Neural progenitor cell (in vitro differentiated cells): Measurements from ENCODE around the gene FAM120A. TPM values are rescaled to one million over a fixed set of nuclear protein-coding genes. Genes with fewer than 3 reads are reported as not detected.

ENCODE experiments used
- DNase-seq: peaks from one replicate; pipeline ENCODE4 v3.0.0-alpha.2; 2016; ENCODE audit warnings: low spot score
- H2AFZ ChIP-seq: fragments of 200-600 bp; sonication (generic); replicated peaks from 2 replicates; pipeline ENCODE4 v1.6.1; 2016; ENCODE audit warnings: antibody characterized with exemption
- H3F3A ChIP-seq: fragments of 200-600 bp; sonication (generic); 2 replicates; pipeline ENCODE4 v1.6.1; 2016; ENCODE audit warnings: antibody characterized with exemption, low read depth
- H3K27ac ChIP-seq: fragments of 200-600 bp; sonication (generic); 2 replicates; pipeline ENCODE4 v1.5.1; 2016; ENCODE audit warnings: mild to moderate bottlenecking
- H3K27me3 ChIP-seq: fragments of 200-600 bp; sonication (generic); 2 replicates; pipeline ENCODE4 v1.6.1; 2016; ENCODE audit warnings: mild to moderate bottlenecking, moderate library complexity
- H3K36me3 ChIP-seq: fragments of 200-600 bp; sonication (generic); 2 replicates; pipeline ENCODE4 v1.5.1; 2016
- H3K4me1 ChIP-seq: fragments of 200-600 bp; sonication (generic); 2 replicates; pipeline ENCODE4 v1.6.1; 2016; ENCODE audit warnings: mixed run types
- H3K4me2 ChIP-seq: fragments of 200-600 bp; sonication (generic); 2 replicates; pipeline ENCODE4 v1.6.1; 2016
- H3K4me3 ChIP-seq: fragments of 200-600 bp; sonication (generic); 2 replicates; pipeline ENCODE4 v1.5.1; 2016
- H3K79me2 ChIP-seq: fragments of 200-600 bp; sonication (generic); 2 replicates; pipeline ENCODE4 v1.6.1; 2016; ENCODE audit warnings: low read depth
- H3K9ac ChIP-seq: fragments of 200-600 bp; sonication (generic); 2 replicates; pipeline ENCODE4 v1.6.1; 2016
- H3K9me3 ChIP-seq: fragments of 200-600 bp; sonication (generic); 2 replicates; pipeline ENCODE4 v1.5.1; 2016; ENCODE audit warnings: low read depth
- H4K20me1 ChIP-seq: fragments of 200-600 bp; sonication (generic); 2 replicates; pipeline ENCODE4 v1.6.1; 2016; ENCODE audit warnings: low read depth
- H3K27ac Mint-ChIP-seq: 3 replicates; pipeline ENCODE4 v1.8.0; 2021; ENCODE audit warnings: mixed read lengths
- H3K27me3 Mint-ChIP-seq: 2 replicates; pipeline ENCODE4 v1.8.0; 2022; ENCODE audit warnings: low read depth, mild to moderate bottlenecking, inconsistent platforms, moderate library complexity, mixed read lengths; ENCODE audit not compliant: insufficient read depth
- H3K36me3 Mint-ChIP-seq: 3 replicates; pipeline ENCODE4 v1.8.0; 2021; ENCODE audit warnings: mixed read lengths
- H3K4me1 Mint-ChIP-seq: 3 replicates; pipeline ENCODE4 v1.8.0; 2021; ENCODE audit warnings: mixed read lengths
- H3K4me3 Mint-ChIP-seq: 3 replicates; pipeline ENCODE4 v1.8.0; 2021; ENCODE audit warnings: mild to moderate bottlenecking, moderate library complexity, mixed read lengths
- H3K9me3 Mint-ChIP-seq: 3 replicates; pipeline ENCODE4 v1.8.0; 2020; ENCODE audit warnings: mixed read lengths
- EZH2 ChIP-seq: fragments of 200-600 bp; sonication (generic); IDR thresholded peaks from 2 replicates; pipeline ENCODE4 v1.6.1; 2017; ENCODE audit warnings: antibody characterized with exemption, mild to moderate bottlenecking, moderate library complexity
- EZH2phosphoT487 ChIP-seq: fragments of 200-600 bp; sonication (generic); IDR thresholded peaks from 2 replicates; pipeline ENCODE4 v1.6.1; 2017; ENCODE audit warnings: antibody characterized with exemption
- total RNA-seq: library from RNA; depleted of rRNA; stranded (reverse); fragments of >200 nt; gene quantifications from 2 replicates; pipeline ENCODE4 v1.2.3, GENCODE V29; 2015; ENCODE audit warnings: low replicate concordance
- TF ChIP-seq, protein P1 (sequence below): fragments of 200-600 bp; sonication (generic); IDR thresholded peaks from 2 replicates; pipeline ENCODE4 v1.5.1; 2017; ENCODE audit warnings: antibody characterized with exemption, mild to moderate bottlenecking

The FAM120A gene
- total RNA-seq, 1 donor from 2014 or later: 17.2 TPM

DNA sequence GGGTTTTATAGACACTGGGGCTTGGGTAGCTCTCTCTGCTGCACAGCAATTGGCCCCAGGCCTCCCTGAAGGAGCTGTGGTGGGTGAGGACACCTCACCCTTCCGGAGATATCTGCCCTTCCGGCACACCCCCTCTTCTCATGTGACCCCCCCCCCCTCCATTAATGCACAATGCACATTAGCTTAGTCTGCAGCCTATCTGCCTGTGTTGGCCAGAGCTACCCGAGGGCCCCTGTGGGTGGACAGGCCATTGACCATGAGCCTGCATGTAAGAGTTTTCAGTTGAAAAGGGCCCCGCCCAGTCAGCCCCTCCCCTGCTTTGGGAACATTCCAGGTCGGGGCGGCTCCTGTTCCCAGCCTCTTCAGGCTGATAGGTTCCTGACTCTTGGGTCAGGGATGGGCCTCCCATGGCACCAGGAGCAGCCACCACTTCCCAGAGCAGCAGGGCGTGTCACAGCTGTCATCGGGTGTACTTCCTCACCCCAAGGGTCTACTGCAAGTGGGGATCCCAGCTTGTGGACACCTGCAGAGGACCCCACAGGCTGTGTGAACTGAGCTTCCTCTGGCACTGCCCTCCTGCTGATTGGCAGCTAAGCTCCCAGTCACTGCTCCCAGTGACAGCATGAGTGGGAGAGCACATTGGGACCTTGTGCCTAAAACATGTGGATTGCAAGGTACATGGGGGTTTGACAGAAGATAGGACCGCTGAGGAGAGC lies 142.7 kb downstream of the FAM120A start:
- Histone ChIP-seq H3K27ac (no peak overlapping the region), H3K4me1 (peaks cover 9% of the 10 kb centered on the region), H3K9me3 (no peaks in the 10 kb centered on the region), H3K9ac (no peak overlapping the region), H3K4me3 (no peak overlapping the region), H4K20me1 (peaks cover 66% of the 10 kb centered on the region), H2AFZ (no peak overlapping the region), H3K4me2 (no peak overlapping the region), H3F3A (no peaks in the 10 kb centered on the region), H3K27me3 (no peaks in the 10 kb centered on the region), H3K79me2 (peaks cover 41% of the 10 kb centered on the region), H3K36me3 (no peaks in the 10 kb centered on the region)
- Mint-ChIP-seq H3K4me1 (peaks cover 52% of the 10 kb centered on the region), H3K27ac (no peak overlapping the region), H3K27me3 (no peaks in the 10 kb centered on the region), H3K4me3 (no peak overlapping the region), H3K36me3 (no peaks in the 10 kb centered on the region), H3K9me3 (no peaks in the 10 kb centered on the region)
- TF ChIP-seq EZH2phosphoT487 (no peak), EZH2 (no peak)
- TF ChIP-seq, protein P1, sequence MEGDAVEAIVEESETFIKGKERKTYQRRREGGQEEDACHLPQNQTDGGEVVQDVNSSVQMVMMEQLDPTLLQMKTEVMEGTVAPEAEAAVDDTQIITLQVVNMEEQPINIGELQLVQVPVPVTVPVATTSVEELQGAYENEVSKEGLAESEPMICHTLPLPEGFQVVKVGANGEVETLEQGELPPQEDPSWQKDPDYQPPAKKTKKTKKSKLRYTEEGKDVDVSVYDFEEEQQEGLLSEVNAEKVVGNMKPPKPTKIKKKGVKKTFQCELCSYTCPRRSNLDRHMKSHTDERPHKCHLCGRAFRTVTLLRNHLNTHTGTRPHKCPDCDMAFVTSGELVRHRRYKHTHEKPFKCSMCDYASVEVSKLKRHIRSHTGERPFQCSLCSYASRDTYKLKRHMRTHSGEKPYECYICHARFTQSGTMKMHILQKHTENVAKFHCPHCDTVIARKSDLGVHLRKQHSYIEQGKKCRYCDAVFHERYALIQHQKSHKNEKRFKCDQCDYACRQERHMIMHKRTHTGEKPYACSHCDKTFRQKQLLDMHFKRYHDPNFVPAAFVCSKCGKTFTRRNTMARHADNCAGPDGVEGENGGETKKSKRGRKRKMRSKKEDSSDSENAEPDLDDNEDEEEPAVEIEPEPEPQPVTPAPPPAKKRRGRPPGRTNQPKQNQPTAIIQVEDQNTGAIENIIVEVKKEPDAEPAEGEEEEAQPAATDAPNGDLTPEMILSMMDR: no peak
- no peak for DNase-seq

GRCh38 chr9:93595461-93595860 lies 144.0 kb downstream of the FAM120A start:
- TF ChIP-seq, protein P1: no peak
- TF ChIP-seq EZH2phosphoT487: no peak
- no peak for TF ChIP-seq EZH2
- Mint-ChIP-seq H3K27me3 (no peaks in the 10 kb centered on the region), H3K4me1 (peaks cover 50% of the 10 kb centered on the region), H3K4me3 (no peak overlapping the region), H3K27ac (no peak overlapping the region), H3K9me3 (no peaks in the 10 kb centered on the region), H3K36me3 (no peaks in the 10 kb centered on the region)
- Histone ChIP-seq H3K9me3 (no peaks in the 10 kb centered on the region), H3K4me3 (no peak overlapping the region), H4K20me1 (peaks cover 65% of the 10 kb centered on the region), H3K9ac (no peak overlapping the region), H3K4me2 (no peak overlapping the region), H3K27me3 (no peaks in the 10 kb centered on the region), H3K4me1 (peaks cover 3% of the 10 kb centered on the region), H2AFZ (no peak overlapping the region), H3K36me3 (no peaks in the 10 kb centered on the region), H3K79me2 (peaks cover 35% of the 10 kb centered on the region), H3K27ac (no peak overlapping the region), H3F3A (no peaks in the 10 kb centered on the region)
- no peak for DNase-seq

DNA sequence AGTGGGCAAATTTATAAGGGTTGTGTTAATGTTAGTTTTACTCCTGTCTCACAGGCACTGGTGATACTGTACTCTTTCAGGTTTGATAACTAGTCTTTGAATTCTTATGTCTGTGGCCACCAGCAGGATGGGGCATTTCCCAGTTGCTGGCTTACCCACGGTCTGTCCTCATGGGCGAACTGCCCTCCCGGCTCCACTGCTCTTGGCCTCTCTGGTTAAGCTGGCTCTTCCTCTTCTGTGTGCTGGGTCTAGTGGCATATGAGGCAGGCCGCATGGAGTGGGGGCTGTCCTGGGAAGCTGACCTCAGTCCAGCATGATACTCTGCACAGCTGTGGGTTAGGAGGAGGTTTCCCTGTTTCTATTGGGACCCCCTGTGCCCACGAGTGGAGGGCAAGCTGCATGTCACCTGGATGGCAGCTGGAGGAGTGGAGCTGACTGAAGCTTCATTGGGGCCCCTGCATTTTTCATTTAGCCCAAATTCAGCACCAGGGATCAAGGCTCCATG lies 144.4 kb downstream of the FAM120A start:
- no peak overlapping the region for H3K9ac ChIP-seq
- peaks cover 34% of the 10 kb centered on the region for H3K79me2 ChIP-seq
- no peaks in the 10 kb centered on the region for H3K9me3 ChIP-seq
- H3K27ac Mint-ChIP-seq: no peak overlapping the region
- no peak overlapping the region for H3K4me3 Mint-ChIP-seq
- no peaks in the 10 kb centered on the region for H3K36me3 Mint-ChIP-seq
- no peaks in the 10 kb centered on the region for H3K27me3 Mint-ChIP-seq
- H4K20me1 ChIP-seq: peaks cover 67% of the 10 kb centered on the region
- H3K36me3 ChIP-seq: no peaks in the 10 kb centered on the region
- no peak for DNase-seq
- no peak overlapping the region for H2AFZ ChIP-seq
- H3K27me3 ChIP-seq: no peaks in the 10 kb centered on the region
- no peaks in the 10 kb centered on the region for H3F3A ChIP-seq
- peaks cover 50% of the 10 kb centered on the region for H3K4me1 Mint-ChIP-seq
- no peak overlapping the region for H3K27ac ChIP-seq
- H3K9me3 Mint-ChIP-seq: no peaks in the 10 kb centered on the region
- no peak overlapping the region for H3K4me3 ChIP-seq
- no peak overlapping the region for H3K4me2 ChIP-seq
- TF ChIP-seq EZH2 (no peak), EZH2phosphoT487 (no peak)
- TF ChIP-seq, protein P1: no peak
- H3K4me1 ChIP-seq: peaks cover 7% of the 10 kb centered on the region
